Frontal cortex (tissue), 4 donors: Measurements from ENCODE around the gene AFAP1. TPM values are rescaled to one million over a fixed set of nuclear protein-coding genes. Genes with fewer than 3 reads are reported as not detected.

Experiments used
- DNase-seq, 2 donors: peaks; one replicate each; pipeline ENCODE4 v3.0.0; 2012; ENCODE audit warnings: low spot score in 2 of 2
- FAIRE-seq: peaks from 2 replicates; lab custom pipeline; 2012; peaks lifted over from hg19 to GRCh38; lab: Jason Lieb, UNC
- total RNA-seq: library from RNA; depleted of rRNA; stranded (reverse); fragments of >200 nt; gene quantifications from one replicate; pipeline ENCODE4 v1.2.3, GENCODE V29; 2014
- donor health status: control.
- donor health status: control.
- donor health status: control.

AFAP1 gene
- total RNA-seq, 1 donor from 2014 or later = 45.2 TPM

DNA sequence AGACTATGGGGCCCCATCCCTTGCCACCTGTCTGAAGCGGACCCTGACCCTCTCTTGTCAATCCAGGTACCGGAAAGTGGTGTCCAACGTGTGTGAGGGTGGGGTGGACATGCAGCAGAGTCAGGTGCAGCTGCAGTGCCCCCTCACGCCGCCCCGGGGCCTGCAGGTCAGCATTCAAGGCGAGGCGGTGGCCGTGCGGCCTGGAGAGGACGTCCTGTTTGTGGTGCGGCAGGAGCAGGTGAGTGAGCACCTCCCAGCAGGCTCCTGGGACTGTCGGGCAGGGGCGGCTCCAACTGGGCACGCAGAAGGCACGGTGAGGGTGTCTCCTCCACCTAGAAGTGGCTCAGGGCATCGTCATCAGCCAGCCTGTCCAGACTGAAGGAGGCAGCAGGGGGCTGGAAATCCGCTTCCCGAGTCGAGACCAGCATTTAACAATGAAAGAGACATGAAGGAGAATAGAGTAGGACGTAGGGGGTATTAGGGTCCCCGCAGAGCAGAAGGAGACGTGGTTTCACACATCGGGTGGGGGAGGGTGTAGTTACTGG, 221.6 kb downstream of the AFAP1 start:
- FAIRE-seq = no peak
- DNase-seq = no peak

DNA sequence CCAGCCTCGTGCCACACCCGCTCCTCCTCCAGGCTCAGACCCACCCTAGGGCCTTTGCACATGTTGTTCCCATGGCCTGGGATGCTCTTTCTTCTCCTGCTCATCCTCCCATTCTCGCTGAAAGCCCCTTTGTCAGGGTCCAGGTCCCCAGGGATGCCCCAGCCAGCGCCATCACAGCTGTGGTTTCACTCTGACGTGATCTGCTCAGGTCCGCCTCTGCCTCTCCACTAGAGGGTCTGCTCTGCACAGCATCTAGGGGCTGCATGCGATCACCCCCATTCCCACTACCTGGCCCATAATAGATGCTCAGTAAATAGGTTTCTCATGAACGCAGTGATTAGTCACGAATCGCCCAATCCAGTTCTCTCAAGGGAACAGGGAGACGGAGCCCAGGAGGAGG, 222.5 kb downstream of the AFAP1 start:
- FAIRE-seq = no peak

DNA sequence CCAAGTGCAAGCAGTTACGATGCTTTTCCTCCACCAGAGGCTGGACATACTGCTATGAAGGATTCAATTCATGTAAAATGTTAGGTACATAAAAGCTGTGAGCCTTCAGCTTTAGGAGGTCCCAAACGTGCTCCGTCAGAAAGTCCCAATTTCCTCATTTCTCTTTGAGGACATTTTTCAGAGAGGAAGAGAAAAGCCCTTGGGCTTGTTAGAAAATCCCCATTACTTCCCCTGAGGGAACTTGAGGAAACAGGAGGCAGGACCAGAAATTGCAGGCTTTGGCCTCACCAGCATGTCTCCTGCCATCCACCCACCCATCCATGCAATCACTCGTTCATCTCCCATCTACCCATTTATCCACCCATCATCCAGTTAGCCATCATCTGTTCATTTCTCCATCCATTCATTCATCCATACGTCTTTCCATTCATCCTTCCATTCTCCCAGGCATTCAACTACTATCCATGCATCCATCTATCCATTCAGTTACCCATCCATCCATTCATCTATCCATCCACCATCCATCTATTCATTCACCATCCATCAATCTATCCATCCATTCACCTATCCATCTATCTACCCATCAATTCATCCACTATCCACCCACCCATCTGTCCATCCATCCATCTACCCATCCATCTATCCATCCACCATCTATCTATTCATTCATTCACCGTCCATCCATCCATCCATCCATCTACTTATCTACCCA, 223.5 kb downstream of the AFAP1 start:
- no peak for DNase-seq
- FAIRE-seq = no peak

More for the DNA sequence above, 222.5 kb downstream of the AFAP1 start:
- no peak for DNase-seq

DNA sequence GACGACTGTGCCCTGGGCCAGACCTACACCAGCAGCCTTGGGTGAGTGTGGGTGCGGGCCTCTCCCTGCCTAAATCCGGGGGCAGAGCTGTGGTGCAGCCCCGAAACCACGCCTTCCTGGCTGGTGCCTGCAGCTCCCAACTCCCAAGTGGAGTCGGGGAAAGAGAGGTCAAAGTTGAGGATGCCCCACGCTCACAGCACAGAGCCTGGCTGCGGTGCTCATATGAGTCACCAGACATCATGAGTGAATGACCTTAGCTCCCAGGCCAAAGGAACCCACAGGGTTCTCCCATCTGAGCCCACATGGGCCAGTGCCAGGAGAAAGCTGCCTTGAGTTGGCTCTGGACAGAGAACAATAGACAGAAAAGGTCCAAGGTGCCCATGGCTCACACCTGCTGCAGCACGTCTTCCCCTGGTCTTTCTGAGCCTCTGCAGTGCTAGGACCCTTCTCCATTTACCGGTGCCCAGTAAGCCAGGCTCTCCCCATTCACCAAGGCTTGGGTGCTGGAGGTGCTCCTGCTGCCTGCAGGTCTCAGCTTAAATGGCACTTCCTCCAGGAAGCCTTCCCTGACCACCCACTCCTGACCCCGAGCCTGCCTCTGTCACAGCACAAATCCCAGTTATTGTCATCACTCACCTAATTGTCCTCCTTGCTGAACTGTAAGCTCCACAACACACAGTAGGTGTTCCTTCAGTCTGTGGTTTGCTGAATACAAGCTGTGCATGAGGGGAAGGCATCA, 224.2 kb downstream of the AFAP1 start:
- FAIRE-seq (no peak), DNase-seq (no peak)

DNA sequence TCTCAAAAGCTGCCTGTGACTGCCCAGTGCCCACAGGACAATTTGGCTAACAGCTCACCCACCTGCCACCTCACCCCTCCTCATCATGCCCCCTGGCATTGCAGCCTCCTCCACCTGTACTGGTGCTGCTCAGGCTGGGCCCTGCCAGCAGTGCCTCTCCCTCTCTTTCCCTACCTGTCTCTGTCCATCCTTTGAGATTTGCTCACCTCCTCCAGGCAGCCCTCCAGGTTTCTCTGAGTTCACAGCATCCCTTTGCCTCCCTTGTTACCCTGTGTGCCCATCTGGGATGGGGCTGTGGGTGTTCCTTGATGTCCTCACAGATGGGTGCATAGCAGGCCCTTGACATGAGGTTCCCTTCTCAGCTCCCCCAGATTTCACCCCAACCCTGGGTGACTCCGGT, 224.9 kb downstream of the AFAP1 start:
- no peak for FAIRE-seq
- DNase-seq = no peak

DNA sequence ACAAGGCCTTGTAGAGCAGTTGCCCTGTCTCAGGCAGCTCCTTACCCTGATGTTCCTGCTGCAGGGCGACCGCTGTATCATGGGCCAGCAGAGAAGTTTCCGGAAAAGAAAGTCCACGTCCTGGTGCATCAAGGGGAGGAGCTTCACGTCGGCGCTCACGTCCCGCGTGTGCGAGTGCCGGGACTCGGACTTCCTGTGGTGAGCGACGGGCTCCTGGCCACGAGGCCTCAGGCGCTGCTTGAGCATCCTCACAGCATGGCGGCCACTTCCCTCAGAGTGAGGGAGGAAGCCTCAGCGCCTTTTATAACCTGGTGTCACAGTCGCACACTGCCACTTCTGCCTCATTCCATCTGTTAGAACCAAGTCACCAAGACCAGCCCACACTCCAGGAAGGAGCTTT, 225.5 kb downstream of the AFAP1 start:
- no peak for FAIRE-seq
- no peak for DNase-seq

DNA sequence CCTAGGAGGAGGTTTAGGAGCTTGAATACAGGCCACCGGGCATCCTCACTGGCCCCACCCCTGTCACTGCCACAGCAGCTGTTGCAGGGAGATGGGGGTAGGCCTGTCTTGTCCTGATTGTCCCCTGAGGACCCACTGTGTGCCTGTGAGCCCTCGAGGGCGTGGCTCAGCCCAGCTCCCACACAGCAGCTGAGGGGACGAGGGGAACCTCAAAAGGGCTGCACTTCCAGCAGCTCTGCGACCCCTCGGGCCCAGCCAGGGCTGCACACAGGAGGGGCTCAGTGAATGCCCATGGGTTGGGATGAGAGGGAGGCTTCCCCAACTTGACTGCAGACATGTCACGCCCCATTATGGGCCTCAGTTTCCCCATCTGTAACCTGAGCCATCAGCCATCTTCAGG, 225.9 kb downstream of the AFAP1 start:
- DNase-seq = no peak
- no peak for FAIRE-seq

DNA sequence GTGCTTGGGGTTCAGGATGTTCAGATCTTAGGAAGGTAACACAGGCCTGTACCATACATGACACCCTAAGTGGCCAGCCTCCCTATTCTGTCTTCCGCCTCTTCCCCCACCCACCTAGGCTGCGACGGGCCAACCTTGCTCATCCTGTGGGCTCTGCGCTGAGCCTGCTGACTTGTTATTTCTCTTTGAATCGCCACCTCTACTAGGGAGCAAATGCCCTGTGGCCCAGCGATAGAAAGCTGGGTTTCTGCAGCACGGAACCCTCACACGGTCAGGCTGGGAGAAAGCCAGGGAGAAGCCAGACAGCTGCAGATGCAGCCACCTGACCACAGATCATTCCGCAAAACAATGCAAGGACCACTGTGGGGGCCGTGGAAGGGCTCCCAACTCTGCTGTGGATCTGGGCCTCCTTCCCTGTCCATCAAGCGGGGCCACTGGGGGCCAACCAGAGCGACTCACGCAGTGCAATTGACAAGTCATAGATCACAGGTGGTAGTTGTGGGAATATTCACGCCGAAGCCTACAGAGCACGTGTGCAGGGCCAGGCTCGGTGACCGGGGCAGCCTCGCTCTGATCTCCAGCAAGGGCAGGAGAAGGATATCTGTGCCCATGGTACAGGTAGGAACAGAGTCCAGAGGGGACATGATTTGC, 227.5 kb downstream of the AFAP1 start:
- no peak for FAIRE-seq

DNA sequence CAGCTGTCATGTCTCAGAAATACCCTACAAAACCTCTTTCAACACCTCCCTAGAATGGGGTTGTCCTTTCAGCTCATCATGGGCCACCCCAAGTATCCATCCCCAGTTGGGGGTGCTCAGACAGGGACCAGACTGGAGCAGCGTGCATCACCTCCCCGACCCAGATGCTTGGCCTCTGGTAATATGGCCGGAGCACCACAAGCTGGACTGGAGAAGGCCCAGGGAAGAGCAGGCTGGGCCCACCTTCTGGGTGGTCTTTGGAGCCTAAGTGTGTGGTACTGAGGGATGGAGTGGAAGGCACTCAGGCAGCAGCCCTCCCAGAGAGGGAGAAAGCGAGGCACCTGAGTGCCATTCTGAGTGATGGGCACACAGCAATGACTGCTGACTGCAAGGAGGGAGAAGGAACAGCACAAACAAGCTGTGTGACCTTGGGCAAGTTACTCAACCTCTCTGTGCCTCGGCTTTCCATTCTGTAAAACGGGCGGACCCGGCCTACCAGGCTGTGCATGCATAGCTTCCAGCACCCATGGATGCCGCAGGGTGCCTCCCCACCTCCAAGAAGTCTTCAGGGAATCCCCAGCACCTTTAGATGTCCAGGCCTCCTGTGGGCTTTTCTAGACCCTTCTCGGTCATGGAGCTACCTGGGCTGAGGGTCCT, 228.2 kb downstream of the AFAP1 start:
- no peak for FAIRE-seq

More for the DNA sequence above, 227.5 kb downstream of the AFAP1 start:
- DNase-seq = no peak

DNA sequence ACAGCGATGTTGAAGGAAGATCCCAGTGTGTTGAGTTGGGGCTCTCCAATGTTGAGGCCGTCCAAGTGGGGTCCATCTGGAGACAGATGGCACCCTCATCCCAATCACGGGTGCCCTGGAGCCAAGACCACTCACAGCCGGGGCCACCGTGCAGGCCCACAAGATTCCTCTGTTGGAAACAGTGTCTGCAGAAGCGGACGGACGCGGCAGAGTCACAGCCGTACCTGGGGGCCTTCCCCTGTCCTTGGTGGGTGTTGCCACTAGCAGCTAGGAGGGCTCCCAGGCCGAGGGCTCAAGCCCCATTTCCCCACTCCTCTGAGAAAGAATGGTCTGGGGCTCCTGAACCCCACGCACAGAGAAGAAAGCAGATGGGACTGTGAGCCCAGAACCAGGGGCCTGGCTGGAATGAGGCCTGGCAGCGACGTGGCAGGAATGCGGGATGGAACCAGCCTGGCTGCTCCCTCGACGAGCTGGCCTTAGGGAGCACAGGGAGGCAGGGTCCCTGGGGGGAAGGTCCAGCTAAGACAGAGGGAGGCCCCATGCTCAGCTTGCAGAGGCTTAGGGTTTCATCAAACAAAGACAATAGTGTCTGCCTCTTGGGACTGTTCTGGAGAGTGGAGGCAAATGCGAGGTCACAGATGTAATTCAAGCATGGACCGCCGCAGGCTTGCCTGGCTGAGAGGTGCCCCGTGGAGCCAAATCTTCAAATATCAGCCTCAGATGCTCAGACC, 228.9 kb downstream of the AFAP1 start:
- DNase-seq (no peak), FAIRE-seq (no peak)

More for the DNA sequence above, 228.2 kb downstream of the AFAP1 start:
- no peak for DNase-seq

DNA sequence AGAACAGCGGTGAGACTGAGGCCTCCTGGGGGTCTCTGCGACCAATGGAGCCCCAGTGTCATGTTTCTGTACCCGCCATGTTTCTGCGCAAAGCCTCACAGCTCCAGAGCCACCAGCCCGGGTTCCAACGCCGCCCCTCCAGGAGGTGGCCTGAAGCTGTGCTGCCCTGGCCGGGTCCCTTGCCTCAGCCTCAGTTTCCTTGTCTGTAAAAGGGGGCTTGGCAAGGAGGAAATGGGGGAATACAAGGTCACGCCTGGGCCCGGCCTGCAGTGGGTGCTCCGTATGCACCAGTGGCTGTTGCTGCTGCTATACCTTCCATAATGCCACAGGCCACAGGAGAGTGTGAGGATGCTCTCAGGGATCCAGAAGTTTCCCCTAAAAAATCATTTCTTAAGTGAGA, 229.5 kb downstream of the AFAP1 start:
- FAIRE-seq = no peak

DNA sequence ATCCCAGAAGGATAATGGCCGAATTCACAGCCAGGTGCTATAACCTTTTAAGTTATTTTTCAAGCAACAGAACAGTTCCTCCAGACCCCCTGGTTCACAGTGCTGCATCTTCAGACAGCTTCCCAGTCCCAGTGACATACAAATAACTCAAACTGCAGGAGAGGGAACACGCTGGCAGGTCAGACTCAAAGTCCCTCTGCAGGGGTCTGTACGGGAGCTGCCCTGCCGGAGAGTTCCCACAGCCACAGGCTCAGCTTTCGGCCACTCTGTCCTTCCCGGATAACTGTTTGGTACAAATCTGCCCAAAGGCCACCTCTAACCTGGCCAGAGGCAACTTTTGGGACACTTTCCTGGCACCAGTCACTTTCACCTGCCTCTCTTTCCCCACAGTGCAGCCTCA, 230.2 kb downstream of the AFAP1 start:
- DNase-seq = no peak
- no peak for FAIRE-seq

More for the DNA sequence above, 229.5 kb downstream of the AFAP1 start:
- no peak for DNase-seq

DNA sequence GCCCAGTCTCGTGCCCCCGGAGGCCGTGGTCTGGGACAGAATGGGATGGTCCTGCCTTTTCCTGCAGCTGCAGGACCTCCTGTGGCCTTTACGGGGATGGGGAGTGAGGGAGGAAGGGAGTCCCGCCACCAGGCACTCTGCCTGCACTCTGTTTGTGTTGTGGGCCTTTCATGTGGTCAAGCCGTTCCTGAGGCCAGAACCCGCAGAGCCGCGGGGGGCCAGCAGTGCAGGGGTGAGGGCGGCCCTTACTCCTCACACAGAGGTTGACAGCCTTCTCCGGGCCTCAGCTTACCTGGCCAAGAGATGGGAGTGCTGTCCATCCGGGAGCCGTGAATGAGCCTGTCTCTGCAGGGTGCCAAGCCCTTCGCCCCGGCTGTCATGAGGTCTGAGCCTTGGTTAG, 230.7 kb downstream of the AFAP1 start:
- FAIRE-seq = no peak
- DNase-seq = no peak

Other genes with a start within 250 kb of the AFAP1 start
- 9.4 TPM for gene ABLIM2, start 219.0 kb upstream of the AFAP1 start, total RNA-seq